DLD1 (cell line): ENCODE results near the gene MRTO4.
"Not testable (repeated sequence)": the region's sequence is repeated elsewhere in the genome, so short reads cannot be mapped to it uniquely, and the experiment has no call there.

ENCODE experiments used
- in situ Hi-C: cut with HindIII; loops from 2 replicates; pipeline ENCODE4 v1.10.0; 2017; ENCODE audit warnings: low sequenced_read_pairs

MRTO4 gene

DNA sequence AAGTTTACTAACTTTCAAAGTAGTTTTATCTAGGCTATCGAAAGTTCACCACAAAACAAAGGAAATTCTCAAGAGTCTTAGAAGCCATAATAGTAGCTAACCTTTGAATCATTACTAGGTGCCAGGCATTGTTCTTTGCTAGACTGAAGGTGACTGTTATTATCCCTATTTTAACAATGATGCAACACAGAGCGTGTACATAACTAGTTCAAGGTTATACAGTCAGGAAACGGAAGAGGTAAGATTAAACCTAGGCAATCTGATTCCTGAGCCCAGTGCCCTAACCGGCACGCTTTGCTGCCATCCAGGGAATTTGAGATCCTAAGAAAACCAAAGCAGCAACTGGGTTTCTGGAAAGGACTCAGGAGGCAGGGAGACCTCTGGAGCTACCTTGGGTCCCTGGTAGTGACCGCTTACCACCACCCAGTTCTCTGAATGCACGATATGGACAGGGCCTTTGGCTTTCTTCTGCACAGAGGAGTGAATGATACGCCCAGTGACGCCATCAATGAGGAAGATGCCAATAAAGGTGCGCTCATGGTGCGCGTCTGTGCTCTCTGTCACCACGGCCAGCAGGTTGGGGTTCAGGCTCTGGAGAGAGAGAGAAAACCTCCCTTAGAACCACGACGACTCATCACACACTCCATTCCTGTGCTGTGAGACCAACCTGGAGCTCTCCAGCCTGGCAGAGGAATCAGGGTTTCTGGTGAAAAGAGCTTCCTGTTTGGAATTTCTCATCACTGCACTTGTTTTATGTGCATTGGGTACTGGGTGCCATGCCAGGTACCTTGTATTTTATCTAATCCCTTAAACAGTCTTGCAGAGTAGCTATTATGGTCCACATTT is 28.4 kb upstream of the MRTO4 start:
- in situ Hi-C loops, result no loop called here

DNA sequence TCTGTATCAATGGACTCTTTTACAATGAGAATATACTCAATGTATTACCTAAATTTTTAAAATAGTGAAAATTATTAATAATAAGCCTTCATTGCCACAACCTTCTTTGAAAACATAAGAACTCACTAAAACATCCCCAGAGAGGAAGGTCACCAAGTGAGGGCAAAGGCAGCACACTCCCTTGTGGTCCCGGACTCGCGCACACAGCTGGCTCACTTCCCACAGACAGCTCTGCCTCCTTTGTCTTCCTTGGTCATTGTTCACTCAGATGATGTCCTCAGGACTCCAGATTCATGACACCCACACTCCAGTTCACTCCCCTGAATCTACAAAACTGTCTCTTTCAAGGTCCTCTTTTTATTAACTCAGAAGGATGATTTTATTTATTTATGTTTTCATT is 22.4 kb upstream of the MRTO4 start:
- in situ Hi-C loops, result no loop called here

DNA sequence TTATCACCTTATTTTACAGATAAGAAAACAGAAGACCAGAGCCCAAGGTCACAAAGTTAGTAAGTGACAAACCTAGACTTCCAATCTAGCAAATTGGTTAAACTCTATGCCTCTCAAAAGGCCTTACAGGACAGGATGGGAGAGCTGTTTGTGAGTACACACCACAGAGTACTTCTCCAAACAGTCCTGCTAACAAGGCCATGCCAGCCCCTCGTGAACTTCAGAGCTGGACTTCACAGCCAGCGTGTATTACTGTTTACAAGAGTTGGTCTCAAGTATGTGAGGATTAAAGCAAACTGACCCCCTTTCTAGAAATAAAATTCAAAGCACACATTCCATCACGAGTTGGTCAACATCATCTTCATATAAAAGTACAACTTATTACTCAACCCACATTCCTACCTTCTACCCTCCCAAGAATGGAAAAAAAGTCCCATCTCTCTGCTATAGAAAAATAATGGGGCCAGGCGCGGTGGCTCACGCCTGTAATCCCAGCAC is 21.7 kb upstream of the MRTO4 start:
- in situ Hi-C loops, result no loop called here

DNA sequence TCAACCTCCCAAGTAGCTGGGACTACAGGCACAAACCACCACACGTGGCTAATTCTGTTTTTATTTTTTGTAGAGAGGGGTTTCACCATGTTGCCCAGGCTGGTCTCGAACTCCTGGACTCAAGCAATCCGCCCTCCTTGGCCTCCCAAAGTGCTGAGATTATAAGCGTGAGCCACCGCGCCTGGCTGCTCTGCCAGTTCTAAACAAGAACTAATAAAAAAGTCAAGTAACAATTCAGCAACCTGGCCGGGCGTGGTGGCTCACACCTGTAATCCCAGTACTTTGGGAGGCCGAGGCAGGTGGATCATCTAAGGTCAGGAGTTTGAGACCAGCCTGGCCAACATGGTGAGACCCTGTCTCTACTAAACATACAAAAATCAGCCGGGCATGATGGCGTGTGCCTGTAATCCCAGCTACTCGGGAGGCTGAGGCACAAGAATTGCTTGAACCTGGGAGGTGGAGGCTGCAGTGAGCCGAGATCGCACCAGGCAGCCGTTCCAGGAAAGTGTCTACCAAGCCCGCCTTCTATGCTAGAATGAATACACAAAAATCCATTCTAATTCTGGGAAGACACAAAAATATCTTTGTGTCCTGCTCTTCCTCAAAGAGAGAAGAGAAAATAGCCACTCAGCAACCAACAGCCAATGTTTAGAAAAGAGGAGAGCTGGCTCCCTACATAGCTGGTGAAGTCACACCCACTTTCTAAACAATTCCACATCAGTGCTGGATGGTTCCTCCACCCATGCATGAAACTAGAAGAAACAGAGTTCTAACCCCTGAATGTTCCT is 19.7 kb upstream of the MRTO4 start:
- in situ Hi-C loops, result not testable (repeated sequence)

DNA sequence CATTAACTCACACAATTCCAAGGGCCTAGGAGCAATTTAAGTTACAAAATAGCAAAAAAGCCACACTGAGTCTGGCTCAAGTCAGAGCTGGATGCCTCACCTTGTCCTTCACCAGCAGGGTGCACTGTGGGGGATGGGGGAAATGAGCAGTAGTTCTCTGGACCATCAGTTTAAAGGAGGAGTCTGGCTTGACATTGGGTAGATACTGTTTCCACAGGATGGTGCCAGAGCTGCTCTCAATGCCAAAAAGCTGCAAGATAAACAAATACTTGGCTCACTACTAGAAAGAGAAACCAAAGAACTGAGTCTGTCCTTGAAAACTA is 19.1 kb upstream of the MRTO4 start:
- in situ Hi-C loops, result no loop called here

DNA sequence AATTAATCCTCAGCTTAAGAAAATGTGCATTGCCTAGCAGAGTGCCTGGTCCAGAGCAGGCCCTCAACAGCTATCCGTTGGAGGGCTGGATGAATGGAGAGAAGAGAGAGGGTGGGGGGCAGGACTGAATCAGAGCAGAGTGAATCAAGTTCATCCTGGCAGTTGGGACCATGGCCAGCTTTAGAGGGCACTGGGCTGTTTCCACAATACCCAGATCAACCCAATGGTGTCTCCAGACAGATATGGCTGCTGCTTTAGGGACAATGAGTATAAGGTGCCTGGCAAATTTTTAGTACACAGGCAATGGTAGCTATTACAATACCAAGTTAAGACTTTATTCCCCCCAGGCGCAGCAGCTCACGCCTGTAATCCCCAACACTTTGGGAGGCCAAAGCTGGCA is 17.4 kb upstream of the MRTO4 start:
- in situ Hi-C loops, result no loop called here

DNA sequence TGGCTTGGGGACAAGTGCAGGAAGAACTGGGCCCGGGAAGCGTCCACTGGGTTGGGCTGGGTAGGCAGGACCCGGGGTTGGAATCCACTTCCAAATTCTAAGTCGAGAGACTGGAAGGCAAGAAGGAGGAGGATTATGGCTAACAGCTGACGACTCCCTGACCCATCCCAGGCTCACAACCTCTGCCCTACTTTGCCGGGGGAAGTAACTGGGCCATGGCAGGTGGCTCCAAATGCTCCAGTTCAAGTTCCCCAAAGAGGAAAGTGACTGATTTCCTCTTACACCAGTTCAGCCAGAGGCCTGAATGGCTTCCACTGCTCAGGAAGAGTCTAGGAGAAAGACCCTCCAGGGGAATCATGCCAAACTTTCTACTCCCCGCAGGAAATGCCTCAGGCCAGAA is 11.7 kb upstream of the MRTO4 start:
- in situ Hi-C loops, result no loop called here

DNA sequence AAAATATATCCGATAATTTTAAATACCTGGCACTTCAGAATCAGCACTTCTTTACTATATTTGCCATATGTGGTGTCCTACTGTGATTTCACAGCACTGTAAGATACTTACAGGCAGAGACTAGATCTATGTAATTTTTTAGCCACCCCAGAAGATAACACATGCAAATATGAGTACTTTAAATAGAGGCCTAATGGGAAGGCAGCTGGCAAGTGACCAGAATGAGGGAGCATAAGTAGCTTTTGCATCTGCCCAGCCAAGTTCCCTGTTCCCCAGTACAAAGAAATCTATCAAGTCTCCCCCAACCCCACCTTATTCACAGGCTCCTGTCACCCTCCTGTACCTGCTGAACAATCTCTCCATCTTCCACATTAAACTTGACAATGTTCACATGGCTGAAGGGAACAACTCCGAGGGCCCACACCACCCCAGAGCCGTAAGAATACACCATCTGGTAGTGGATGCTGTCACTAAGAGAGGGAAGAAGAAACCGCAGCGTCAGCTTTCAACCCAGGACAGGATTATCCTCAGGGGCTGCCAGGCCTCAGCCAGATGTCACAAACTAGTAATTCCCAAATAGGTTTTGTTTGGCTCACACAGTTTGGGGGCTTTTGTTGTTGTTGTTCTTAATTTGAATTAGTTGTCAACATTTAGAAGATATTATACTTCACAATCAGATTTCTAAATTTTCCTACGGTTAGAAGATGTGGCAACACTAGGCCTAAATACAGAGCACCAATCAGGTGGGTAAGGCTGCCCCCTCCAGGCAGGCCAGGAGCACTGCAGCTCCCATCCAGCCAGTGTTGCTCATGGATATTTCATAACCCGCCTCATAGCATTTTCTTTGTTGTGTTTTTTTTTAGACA is 10.7 kb upstream of the MRTO4 start:
- in situ Hi-C loops, result no loop called here

DNA sequence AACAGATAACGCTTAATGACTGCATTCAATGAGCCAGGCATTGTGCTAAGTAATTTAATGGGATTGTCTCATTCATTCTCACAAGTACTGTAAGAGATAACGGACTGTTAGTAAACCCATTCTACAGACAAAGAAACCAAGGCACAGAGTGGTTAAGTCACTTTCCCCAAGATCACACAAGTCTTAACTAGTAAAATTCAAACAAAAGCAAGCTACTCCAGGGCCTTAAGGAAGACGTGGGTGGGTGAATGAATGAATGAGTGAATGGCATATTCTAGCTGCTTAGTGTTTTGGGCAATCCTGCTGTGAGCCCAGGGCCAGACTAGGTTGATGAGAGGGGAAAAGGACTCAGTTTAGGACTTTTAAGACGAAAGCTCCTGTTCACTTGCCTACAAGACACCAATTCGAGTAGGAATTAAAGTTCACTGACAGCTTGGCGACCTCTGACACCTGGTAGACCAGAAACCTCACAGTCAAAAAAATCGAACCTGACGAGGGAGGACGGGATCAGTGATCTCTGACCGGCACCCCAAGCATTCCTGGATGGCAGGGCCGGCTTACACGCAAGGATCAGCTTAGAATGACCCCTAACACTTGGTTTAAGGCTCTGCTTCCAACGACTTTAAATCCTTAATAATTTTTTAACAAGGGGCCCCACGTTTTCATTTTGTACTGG is 838 bp upstream of the MRTO4 start:
- in situ Hi-C loops, result no loop called here

DNA sequence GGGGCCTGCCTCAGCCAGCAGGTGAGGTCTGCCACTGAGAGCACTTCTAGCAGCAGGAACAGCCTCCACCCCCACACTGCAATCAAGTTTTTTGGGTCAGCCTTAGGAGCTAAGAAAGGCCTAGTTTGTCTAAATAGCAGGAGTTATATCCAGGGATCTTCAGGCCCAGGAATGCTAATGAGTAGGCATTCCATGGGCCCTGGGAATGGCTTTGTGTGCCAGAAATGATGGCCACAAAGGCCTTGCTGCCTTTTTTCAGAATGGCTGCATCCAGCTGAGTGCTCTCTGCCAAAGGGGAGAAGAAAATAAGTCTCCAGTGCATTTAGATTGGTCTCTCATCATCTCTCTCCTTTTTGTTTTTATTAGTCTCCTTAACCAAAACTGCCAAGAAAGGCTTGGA is 2.8 kb downstream of the MRTO4 start:
- in situ Hi-C loops, result no loop called here

DNA sequence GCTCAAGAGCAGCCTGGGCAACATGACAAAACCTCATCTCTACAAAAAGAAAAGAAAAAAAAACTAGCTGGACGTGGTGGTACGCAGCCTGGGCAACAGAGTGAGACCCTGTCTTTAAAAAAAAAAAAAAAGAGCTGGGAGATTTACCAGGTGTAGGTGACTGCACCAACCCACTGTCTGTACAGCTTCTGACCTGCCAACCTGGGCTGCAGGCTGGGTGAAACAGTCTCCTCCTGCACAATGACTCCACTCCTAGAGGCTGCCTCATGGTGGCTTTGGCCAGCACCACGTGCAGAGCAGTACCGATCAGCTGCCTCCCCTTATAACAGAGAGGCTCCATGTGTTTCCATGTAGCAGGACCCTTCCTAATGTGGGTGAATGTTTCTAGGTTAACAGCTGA is 3.7 kb downstream of the MRTO4 start:
- in situ Hi-C loops, result no loop called here

DNA sequence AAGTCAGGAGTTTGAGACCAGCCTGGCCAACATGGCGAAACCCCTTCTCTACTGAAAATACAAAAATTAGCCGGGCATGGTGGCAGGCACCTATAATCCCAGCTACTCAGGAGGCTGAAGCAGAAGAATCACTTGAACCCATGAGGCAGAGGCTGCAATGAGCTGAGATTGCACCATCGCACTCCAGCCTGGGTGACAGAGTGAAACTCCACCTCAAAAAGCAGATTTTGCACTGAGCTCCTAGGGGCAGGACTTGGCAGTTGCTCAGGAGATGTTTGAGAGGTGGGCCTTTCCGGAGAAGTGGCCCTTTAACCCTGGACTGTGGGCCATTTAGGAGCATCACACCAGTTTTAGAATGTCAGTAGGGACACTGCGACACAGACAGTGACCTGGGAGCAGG is 4.7 kb downstream of the MRTO4 start:
- in situ Hi-C loops, result not testable (repeated sequence)

DNA sequence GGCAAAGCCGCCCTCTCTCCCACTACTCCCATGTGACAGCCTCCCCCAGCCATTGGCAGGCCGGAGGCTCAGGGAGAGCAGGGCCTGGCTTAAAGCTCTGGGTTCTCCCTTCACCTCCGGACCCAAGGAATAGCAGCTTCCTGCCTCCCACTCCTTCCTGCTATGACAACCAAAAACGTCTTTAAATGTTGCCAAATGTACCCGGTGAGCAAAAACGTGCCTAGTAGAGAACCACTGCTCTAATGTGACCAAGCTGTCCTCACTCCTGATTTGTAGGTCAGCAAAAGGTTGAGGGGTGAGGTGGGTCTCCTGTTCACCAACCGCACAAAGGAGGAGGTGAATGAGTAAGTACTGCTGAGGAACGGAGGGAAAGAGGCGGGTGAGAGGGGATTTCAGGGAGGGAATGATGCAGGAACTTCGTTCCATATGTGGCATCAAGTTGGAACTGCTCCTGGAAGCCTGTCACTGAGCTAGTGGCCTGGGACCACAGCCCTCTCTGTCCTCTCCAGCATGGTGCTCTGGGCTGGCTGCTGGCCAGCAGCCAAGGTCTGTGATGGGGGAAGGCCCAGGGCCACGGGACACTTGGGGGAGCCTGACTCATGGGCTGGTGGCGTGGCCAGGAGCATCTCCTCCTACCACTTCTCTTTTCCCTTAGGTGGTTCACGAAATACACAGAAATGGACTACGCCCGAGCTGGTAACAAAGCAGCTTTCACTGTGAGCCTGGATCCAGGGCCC is 5.7 kb downstream of the MRTO4 start:
- in situ Hi-C loops, result no loop called here

DNA sequence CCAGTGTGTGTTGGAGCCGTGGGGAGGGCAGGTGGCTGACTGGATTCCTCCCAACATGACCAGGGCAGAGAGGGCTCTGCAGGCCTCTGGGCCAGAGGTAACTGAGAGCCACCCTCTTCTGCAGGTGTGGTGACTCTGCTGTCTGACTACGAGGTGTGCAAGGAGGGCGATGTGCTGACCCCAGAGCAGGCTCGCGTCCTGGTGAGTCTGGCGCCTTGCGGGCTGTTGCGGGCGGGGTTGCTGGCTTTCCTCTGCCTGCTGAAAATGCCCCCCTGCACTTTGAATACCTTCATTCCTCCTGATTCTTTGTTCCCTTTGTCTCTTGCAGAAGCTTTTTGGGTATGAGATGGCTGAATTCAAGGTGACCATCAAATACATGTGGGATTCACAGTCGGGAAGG is 6.7 kb downstream of the MRTO4 start:
- in situ Hi-C loops, result no loop called here

DNA sequence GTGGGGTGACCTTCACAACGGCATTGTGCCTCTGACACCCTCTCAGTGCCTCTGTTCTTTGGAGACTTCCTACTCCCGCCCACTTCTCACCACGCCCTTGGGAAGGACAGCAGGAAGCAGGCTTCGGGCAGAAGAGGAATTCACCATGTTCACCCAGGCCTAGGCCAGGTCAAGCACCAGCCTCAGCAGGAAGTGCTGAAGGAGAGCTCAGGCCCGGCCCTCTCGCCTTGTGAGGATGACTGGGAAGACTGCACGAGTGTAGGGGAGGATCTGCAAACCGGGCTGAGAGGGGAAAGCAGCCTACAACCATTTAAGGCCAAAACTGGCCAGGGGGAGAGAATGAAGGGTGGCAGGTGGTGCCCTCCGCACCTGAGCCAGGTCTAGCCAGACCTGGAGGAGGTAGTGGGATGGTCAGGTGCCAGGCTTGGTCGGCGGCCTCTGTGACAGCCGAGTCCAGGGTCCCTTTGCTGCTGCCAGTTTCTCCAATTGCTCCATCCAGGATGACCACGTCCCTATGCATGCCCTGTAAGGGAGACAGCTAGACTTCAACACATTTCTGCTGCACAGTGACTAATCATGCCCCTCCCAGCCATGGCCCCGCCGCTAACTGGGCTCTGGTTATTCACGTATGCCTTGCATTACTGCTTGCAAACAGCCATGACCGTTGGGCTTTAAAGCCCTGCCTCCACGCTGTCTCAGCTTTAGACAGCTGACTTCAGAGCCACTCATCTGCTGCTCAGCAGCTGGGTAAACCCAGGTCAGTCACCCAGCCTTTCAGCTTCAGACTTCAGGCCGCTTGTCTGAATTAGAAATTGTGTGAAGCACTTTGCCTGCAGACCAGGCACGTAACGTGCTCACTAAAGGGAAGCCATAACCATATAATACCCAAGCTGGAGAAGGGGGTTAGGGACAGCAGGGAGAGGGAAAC is 8.9 kb downstream of the MRTO4 start:
- in situ Hi-C loops, result no loop called here

DNA sequence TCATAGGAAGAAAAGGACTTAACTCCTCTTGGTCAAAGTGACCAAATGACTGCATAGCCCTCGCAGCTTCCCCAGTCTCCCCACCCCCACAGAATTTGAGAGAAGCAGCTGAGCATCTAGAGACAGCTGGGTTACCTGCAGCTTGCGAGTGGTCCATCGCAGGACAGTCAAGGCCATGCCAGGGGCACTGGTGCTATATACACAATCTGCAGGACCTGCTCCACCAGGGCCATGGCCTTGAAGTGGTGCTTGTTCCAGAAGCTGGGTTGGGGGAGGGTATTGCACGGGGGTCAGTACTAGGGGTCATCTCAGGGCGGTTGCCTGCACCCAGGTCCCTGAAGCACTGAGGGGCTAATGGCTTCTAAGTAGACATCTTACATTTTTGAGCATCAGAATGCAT is 10.4 kb downstream of the MRTO4 start:
- in situ Hi-C loops, result no loop called here

DNA sequence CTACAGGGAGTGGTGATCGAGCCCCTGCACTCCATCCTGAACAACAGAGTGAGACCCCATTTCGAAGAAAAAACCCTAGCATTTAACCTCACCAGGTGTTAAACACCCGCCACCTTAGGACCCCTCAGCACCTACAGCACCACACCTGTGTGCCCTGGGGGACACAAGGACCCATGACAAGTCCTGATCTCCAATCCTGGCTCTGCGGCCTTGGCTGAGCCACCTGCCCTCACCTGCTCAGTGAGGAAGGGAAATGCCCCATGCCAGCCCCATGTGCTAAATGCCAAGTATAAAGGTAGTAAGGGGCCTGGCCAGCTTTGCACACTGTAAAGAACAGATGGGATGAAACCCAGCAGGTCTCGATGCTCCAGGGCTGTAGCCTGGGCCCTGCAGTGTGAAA is 11.1 kb downstream of the MRTO4 start:
- in situ Hi-C loops, result no loop called here

DNA sequence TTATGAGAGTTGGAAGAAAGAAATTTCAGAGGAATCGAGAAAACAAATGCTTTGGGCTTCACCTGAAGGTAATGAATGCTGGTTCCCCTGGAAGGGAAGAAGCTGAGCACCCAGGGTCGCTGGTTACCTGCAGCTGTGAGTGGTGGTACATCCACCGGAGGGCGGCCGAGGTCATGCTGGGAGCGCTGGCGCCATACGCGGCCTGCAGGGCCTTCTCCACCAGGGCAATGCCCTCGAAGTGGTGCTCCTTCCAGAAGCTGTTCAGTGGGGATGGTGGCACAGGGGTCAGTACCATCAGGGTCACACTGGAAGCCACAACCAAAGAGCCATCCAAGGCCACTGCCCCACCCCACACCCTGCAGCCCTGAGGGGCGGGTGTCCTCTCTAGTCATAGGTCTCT is 16.8 kb downstream of the MRTO4 start:
- in situ Hi-C loops, result no loop called here
